ENCODE data around the gene ESPL1.
"Not testable (repeated sequence)": the region's sequence is repeated elsewhere in the genome, so short reads cannot be mapped to it uniquely, and the experiment has no call there.

Gene ESPL1

DNA sequence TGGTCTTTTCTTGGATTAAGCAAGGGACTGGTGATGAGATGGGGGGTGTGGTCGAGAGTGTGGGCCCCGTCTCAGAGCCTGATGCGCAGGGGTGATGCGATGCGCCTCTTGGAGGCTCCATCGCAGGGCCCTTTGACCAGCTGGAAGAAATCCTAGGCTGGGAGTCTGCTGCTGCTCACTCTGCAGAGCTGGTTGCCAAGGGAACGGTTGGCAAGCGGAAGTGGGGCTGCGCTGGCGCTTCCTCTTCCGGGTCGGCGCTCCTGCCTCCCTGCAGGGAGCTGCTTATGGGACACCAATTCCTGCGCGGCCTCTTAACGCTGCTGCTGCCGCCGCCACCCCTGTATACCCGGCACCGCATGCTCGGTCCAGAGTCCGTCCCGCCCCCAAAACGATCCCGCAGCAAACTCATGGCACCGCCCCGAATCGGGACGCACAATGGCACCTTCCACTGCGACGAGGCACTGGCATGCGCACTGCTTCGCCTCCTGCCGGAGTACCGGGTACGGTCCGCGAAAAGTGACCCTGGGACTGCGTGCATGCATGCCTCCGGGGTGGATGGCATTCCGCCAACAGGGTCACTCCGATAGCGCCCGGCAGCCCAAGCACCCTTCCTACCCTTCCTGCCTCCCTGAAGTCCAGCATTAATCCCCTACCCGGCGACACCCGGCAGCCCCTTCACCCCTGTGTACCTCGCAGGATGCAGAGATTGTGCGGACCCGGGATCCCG lies 31.5 kb downstream of the ESPL1 start, which contains the start of gene MYG1:
Gene MYG1 (plus strand): TSS at position 242 of the 727 bp plus-strand sequence. CDS start 43 bp downstream, at position 285.
- peak; percentile 29 to 89 (median 82) for DNase-seq

DNA sequence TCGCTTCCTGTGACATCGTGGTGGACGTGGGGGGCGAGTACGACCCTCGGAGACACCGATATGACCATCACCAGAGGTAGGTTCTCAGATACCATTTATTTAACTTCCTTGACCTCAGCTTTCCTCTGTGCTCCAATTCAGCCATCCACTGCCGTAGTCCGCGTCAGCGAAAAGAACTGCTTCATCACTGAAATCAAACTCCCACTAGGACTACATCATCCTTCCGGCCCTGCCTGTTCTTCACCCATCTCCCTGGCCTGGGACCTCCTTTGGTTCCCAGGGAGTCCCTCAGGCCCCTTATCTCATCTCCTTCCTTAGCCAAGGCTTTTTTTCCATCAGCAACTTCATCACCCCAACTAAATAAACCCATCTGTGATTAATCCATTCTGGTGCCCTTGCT lies 32.1 kb downstream of the ESPL1 start:
- no peak for DNase-seq

DNA sequence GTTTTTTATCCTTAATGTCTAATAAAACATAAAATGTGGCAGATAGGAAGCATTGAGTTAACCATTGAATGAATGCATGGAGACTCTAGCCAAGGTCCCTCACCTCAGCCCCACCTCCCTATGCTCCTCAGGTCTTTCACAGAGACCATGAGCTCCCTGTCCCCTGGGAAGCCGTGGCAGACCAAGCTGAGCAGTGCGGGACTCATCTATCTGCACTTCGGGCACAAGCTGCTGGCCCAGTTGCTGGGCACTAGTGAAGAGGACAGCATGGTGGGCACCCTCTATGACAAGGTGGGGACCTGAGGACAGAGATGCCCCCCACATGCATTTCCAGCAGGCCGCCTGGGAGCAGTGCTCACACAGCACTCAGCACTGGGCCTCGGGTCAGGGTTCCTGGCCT lies 34.8 kb downstream of the ESPL1 start:
- DNase-seq = no peak

DNA sequence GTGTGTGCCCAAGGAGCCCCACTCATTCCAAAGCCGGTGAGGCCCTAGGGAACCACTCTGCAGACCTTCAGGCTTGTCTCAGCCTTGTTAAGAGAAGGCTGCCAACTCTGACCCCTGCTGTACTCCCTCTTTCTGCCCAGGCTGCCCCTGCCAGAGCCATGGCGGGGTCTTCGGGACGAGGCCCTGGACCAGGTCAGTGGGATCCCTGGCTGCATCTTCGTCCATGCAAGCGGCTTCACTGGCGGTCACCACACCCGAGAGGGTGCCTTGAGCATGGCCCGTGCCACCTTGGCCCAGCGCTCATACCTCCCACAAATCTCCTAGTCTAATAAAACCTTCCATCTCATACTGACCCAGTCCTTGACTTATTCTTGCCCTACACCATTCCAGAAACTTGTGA lies 38.7 kb downstream of the ESPL1 start:
- no peak for DNase-seq

DNA sequence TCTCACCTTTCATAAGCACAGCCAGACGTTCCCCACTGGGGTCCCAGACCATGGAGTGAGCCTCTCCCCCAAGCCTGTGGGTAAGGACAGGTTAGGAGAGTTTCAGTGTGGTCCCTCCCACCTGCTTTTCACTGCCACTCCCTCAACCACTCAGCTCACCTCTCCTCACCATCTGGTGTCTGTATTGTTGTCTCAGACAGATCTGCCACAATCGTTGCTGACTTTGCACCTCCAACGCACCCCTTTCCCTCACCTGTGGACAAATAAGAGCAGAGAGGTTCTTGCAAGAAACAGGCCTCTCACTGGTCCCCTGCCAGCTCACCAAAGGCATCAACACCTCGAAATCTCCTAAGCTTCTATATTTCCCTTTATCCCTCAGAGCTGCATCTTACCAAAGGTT lies 40.2 kb downstream of the ESPL1 start:
- no peak for DNase-seq

DNA sequence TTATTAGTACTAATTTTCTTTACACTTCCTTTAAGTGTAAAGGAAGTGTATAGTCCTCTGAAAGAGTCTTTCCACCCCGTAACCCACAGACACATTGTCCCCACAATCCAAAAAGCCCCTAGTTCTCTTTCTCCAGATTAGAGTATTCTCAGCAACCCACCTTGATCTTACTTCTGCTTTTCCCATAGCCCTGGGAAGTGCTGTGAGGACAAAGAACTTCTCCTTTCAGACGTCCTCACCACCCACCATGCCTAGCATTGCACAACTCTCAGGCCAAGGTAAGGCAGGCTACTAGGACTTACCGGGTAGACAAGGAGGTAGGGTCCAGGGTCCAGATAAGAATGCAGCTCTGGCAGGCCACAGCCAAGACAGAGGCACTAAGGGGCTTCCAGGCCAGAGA lies 45.9 kb downstream of the ESPL1 start:
- no peak for DNase-seq

DNA sequence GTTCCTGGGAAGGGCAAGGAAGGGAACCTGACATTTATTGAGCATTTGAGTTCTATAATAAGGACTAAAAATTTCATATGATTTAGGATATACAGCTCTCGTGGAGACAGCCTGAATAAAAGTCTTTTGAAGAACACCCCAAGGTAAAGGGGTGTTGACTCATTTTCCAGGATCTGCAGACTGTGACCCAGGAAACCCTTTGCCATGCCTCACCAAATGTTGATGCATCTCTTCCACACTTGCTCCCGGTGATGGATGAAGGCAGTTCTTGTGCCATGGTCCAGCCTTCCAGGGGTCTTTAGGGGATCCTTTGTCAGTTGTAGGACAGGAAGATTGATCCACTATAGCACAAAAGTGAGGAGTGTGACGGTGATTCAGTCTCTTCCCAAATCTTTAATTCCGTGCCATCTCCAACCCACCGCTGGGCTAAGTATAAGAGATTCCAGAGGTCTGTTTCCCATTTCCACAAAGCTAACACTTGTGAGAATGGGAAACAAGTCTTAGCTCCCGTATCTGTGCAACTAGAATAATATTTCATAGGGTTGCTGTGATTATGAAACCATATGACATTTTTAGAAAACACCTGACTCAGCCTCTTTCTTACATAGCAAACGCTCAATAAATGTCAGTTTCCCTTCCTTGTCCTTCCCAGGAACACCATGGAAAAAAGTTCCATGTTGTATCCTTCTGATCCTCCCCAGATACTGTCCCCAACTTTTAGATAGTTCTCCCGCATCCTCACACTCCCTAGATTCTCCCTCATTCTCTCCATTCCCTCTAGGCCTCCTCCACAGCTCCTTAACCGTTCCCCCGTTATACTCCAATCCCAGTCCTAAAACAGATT lies 52.5 kb downstream of the ESPL1 start:
- DNase-seq = no peak

DNA sequence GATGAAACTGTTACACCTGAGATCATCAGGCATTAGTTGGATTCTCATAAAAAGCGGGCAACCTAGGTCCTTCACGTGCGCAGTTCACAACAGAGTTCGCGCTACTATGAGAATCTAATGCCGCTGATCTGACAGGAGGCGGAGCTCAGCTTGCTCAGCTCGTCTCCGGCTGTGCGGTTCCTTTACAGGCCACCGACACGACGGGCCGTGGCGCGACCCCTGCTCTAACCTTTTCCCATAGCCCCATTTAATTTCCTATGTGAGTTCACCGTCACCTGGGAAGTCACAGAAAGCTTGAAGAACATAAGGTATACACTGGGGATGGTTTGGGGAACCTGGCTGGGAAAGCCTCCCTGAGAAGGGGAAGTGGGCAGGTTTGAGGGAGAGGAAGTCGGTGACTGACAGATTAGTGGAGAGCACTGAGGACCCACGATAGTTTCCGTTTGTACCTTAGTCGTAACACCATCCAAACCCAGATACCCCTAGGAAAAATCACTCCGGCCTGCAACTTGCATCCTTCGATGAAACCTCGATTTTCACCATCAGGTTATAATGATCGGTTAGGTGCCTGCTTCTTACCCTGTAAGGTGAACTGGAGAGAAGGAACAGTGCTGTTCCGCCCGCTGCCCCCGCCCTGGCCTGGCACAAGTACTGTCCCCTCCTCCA lies 56.1 kb downstream of the ESPL1 start:
- peak in 5 of 14 donors; percentile 35 to 66 (median 54) for DNase-seq

DNA sequence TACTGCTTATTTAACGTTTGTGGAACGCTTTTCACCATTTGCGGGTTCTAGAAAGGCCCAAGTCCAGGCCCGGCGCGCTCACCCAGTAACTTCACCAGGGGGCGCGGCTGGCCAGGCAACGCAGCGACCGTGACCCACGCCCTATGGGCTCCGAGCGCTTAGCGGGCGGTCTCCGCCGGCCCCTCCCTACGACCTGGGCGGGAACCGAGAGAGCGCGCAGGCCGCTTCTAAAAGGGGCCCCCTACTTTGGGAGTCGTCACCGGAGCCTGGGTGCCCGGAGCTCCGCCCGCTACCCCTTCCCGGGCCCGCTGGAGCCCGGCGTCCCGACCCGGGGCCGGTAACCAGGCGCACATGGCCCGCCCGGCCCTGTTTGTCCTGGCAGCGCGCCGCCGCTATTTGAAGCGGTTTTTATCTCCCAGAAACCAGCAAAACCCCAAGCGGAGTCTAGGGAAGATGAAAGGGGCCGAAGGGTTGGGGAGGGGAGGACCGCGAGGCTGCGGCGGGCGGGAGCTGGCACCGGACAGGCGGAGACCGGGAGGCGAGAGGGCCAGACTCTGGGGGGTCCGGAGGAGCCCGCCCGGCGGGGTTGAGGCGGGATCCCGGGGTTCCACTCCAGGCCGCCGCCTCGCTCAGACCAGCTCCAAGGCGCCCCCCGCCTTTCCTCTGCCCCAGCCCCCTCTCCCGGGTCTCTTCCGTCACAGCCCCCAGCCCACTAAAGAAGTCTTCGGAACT lies 56.8 kb downstream of the ESPL1 start:
- peak in 13 of 14 donors; percentile 66 to 93 (median 83) for DNase-seq

DNA sequence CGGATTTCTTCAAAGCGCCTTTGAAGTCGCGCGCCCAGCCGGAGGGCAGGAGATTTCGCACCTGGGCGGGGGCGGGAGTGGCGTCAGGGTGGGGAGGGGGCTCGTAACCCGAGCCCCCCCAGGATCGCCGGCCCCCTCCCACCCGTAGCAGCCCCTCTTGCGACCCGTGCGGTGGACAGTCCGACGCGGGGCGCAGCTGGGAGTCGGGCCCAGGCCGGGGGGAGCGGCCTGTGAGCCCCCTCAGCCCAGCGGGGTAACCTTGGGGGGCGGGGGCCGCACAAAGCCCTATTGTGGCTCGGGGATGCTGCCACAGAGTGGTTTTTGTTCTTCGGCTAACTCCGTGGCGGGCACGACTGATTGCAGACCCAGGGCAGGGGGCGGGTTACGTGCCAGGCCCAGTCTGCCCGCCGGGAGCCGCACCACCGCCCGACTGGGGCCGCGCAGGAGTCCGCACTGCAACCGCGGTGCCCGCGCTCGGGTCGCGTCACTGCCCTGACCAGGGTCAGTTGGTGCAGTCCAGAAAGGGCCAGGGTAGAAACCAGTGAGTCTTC lies 57.5 kb downstream of the ESPL1 start:
- peak in 13 of 14 donors; percentile 29 to 85 (median 73) for DNase-seq

DNA sequence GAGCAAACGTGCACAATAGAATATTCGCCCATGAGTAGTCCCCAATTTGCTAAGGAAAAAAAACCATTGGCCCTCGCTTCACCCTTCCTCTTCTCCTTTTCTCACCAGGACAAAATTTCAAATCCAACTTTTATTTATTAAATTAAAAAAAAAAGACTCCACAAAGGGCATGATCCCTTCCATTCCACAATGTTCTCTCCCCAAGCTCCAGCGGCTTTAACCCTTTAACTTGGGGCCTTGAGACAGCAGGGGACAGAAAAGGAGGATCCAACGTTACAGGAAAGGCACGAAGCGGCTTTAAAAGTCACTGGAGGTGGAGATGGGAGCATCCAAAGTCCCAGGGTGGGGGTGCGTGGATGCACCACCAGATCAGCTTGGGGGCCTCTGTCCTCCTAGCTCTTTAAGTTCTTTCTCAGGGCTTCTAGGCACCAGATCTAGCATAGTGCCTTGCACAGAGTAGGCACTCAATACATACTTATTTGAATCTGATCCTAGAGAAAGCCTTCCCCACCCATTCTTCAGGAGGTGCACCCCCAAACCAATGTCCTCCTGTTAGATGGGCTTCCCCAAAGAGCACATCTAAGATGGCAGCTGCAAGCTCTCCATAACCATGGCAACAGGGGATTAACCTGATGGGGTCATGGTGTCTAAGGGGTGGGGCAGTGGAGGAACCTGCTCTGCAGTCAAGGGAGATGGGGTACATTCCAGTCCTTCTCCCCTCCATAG lies 58.5 kb downstream of the ESPL1 start:
- DNase-seq = no peak

DNA sequence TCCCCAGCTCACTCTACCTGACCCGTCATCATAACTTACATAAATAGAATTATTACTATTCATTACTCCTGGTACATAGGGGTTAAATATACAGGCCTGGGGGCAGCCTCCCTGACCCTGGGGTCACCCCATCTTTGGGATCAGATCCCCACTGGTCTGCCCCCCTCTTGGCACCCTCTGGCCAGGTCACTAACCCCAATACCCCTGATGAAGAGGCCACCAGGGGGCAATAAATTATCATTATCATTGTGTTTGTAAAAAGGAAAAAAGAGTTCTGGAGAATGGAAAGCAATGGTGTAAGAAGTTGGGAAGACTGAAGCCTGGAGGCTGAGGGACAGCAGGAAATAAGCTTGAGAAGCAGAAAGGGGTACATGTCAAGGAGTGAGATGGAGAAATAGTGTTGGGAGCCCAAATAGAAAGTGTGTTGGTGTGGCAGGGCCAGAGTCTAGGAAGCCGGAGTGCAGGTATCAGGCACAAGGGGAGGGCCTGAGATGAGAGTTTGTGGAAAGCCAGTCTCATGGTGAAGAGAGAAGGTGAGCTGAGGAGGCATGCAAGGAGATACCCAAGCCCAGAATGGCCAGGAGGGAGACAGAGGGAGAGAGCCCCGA lies 59.4 kb downstream of the ESPL1 start:
- no peak for DNase-seq

DNA sequence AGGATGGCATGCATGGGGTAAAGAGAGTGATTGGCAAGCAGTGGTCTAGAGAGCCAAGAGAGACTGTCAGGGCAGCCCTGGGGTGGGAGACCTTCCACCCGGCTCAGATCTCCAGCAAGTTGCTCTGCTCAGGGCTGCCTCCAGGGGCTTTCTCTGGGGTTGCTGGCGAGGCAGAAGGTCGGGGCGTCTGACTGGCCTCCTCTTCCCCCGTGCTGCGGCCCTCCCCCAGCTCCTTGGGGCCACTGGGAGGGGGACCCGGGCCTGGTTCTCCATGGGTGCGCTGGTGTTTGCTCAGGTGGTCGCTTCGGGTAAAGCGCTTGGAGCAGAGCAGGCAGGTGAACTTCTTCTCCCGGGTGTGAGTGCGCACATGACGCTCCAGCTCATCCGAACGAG lies 59.9 kb downstream of the ESPL1 start:
- DNase-seq = no peak

DNA sequence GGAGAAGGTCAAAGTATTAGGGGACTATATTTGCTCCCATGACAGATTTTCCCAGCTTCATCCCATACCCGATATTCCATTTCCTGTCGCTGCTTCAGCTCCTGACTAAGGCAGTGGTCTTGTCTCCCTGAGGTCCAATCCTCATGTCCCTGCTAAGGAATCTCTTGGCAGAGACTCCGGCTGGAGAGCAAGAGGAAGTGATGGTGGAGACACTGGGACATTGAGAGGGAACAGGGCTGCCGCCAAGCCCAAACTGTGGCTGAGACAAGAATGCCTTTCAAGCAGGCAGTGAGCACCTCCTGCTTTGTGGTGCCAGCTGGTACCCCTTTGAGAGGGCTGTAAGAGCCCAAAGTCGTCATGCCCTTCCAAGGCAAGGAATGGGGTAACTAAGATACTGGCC lies 62.6 kb downstream of the ESPL1 start:
- no peak for DNase-seq

DNA sequence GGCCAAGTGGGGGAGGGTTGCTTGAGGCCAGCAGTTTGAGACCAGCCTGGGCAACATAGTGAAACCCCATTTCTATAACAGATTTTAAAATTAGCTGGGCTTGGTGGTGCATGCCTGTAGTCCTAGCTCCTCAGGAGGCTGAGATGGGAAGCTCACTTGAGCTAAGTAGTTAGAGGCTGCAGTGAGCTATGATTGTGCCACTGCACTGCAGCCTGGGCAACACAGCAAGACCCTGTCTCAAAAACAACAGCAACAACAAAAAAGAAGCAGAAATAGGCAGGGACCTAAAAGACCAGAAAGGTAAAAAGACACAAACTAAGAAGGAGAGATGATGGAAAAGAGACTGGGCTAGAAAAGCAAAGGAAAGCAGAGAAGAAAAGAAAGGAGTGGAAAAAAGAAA lies 64.2 kb downstream of the ESPL1 start:
- DNase-seq = not testable (repeated sequence)

DNA sequence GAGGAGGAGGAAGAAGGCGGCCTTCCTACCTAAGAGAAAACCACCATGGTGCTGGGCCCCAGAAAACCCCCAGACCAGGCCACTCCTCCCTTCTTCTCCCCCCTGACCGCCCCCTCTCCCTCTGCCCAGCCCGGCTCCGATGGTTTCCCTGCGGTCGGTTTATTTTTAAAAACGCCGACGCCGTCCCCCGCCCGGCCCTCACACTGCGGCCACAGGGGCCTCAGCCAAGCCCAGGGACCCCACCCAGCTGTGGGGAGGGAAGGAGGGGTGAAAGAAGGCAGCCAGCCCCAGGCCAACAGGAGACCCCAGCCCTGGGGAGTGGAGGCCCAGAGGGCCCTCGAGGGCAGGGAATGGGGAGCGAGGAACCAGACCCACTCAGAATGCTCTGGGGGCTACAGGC lies 64.6 kb downstream of the ESPL1 start:
- DNase-seq = no peak

DNA sequence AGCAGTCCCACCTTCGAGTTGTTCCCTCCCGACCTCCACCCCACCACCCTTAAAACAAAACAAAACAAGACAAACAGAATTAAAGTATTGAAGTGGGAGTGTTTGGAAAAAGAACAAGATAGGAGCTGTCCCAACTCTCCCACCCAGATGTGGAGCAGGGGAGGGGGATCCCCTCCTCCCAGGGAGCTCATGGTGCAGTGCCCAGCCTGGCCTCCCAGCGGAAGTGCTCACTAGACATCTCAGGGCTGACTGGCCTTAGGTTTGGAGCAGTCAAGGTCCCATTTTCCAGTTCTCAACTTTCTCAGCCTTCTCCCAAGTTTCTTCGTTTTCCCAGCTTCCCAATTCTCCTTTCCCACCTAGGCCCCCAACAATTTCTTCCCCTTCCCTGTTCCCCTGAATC lies 65.2 kb downstream of the ESPL1 start:
- no peak for DNase-seq

DNA sequence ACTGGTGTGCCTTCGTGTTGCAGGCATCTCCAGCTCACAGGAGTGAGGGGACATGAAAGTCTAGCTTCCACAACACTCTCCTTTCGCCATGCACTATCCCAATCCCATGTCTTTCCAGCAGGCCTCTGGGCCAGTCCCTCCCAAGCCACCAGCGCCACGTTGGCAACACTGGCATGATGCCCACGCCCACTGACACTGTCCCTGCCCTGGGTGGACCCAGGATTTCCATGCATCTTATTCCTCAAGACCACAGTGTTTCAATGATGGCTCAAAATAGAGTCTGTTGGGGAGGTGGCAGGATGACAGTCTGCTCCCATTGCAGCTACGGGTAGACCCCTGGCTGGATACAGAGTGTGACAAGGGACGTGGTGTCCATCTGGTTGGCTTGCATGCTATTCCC lies 65.7 kb downstream of the ESPL1 start:
- DNase-seq = no peak

DNA sequence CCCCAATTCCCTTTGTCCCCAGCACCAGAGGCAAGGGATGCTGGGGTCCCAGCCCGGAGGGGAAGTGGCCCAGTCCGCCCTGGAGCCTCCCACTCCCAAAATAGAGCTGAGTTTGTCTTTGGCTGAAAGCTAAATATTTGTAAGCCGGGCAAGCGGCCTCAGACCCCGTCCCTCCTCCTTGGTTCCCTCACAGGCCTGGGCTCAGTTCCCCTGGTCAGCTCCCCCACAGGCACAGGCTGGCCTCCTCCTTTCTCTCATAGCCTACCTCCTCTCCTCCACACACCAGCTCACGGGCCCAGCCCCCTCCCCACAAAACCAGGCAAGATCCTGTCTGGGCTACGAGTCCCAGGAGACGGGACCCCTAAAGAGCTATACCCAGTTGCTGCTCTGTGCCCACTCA lies 66.7 kb downstream of the ESPL1 start:
- no peak for DNase-seq

DNA sequence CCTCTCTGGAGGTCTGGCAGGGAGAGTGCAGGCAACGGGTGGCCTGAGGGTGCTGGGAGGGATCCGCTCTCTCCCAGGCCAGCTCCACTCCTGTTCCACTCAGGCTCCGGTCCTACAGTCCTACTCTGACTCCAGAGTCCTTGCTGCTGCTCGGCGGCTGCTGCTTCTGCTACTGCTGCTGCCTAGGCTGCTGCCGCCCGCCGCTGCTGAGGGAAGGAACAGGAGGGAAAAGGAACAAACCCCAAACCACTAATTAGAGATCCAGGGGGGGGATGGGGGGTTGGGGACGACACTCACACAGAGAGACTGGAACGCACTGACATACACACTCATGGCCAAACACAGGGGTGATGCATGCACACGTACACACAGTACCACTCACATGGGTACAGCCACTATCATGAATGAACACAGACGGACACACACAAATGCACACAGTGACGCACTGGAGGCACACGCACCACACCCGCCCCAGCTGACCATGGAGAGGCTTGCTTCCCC lies 68.1 kb downstream of the ESPL1 start, which contains the start of gene SP7:
Gene SP7 (minus strand): TSS at position 174 of the 501 bp plus-strand sequence. CDS start 708 bp downstream, outside the sequence.
- DNase-seq = no peak

DNA sequence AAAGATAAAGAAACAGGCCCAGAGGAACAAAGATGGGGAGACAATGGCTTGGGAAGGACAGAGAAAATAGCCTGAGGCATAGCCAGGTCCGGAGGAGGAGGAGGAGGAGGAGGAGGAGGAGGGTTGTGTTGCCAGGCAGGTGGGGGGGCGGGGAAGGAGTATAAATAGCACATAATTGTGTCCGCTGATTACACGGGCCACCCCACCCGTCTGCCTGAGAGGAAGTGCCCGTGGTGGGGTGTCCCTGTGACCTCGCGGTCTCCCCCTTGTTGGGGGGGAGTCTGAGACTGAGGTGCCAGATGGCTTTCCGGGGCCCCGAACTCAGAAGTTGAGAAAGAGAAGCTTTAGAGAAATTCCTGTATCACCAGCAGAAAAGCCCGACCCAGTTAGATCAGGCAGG lies 69.9 kb downstream of the ESPL1 start:
- DNase-seq = no peak

All from C1 segment of cervical spinal cord (tissue), 14 donors.